Adrenal gland (tissue), 5 donors: Measurements from ENCODE around the gene ACSF3.
"Not testable (repeated sequence)": the region's sequence is repeated elsewhere in the genome, so short reads cannot be mapped to it uniquely, and the experiment has no call there.

Experiments
- POLR2A ChIP-seq, 2 donors: fragments of 450-650 bp; IDR thresholded peaks; one replicate each; pipeline ENCODE4 v1.6.1; 2017; ENCODE audit warnings: antibody characterized with exemption in 2 of 2, mild to moderate bottlenecking in 2 of 2, moderate library complexity in 1 of 2
- TF ChIP-seq, protein P1 (sequence below), 6 experiments: fragments of 450-650 bp in 4 of 6; fragments of 200-600 bp in 2 of 6; sonication (generic) in 1 of 6; IDR thresholded peaks; 1 replicate in 5 of 6; 2 replicates in 1 of 6; pipeline versions ENCODE4 v1.5.1 to v1.8.0; 2016 to 2021; ENCODE audit warnings: antibody characterized with exemption in 6 of 6, mild to moderate bottlenecking in 2 of 6, moderate library complexity in 1 of 6
- donor health status: DM: no; HTN: no; CAD: no.

DNA sequence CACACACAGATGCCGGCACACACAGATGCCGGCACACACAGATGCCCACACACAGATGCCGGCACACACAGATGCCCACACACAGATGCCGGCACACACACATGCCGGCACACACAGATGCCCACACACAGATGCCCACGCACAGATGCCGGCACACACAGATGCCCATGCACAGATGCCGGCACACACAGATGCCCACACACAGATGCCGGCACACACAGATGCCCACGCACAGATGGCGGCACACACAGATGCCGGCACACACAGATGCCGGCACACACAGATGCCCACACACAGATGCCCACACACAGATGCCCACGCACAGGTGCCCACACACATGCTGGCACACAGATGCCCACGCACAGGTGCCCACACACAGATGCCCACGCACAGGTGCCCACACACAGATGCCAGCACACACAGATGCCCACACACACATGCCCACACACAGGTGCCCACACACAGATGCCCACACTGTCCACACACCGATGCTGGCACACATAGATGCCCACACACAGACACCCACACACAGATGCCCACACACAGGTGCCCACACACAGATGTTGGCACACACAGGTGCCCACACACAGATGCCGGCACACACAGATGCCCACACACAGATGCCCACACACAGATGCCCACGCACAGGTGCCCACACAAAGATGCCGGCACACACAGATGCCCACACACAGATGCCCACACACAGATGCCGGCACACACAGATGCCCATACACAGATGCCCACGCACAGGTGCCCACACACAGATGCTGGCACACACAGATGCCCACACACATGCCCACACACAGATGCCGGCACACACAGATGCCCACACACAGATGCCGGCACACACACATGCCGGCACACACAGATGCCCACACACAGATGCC is 95.1 kb downstream of the ACSF3 start:
- TF ChIP-seq, protein P1, sequence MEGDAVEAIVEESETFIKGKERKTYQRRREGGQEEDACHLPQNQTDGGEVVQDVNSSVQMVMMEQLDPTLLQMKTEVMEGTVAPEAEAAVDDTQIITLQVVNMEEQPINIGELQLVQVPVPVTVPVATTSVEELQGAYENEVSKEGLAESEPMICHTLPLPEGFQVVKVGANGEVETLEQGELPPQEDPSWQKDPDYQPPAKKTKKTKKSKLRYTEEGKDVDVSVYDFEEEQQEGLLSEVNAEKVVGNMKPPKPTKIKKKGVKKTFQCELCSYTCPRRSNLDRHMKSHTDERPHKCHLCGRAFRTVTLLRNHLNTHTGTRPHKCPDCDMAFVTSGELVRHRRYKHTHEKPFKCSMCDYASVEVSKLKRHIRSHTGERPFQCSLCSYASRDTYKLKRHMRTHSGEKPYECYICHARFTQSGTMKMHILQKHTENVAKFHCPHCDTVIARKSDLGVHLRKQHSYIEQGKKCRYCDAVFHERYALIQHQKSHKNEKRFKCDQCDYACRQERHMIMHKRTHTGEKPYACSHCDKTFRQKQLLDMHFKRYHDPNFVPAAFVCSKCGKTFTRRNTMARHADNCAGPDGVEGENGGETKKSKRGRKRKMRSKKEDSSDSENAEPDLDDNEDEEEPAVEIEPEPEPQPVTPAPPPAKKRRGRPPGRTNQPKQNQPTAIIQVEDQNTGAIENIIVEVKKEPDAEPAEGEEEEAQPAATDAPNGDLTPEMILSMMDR (IDR thresholded peaks at IDR 0.05) = not testable (repeated sequence)
- TF ChIP-seq POLR2A (IDR thresholded peaks at IDR 0.05) = not testable (repeated sequence)
